ENCODE results near the gene FAM222B.

DNA sequence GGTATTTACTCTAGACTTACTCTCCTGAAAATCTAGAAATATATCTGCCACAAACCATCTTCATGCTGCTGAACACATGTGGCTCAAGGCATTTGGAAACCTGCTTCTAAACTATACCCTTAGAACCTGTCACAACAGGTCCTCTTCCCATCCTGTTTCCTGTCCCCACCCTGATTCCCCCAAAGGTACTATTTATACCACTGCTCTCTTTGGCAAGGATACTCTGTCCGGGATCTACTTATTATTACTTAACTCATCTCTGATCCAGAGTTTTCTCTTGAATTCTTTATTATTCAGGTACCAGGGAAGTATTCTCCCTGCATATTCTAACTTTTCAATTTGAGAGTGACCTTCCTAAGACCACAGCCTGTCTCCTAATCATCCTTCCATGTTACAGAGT lies 65.4 kb downstream of the FAM222B start:
- TF ChIP-seq, protein P1, sequence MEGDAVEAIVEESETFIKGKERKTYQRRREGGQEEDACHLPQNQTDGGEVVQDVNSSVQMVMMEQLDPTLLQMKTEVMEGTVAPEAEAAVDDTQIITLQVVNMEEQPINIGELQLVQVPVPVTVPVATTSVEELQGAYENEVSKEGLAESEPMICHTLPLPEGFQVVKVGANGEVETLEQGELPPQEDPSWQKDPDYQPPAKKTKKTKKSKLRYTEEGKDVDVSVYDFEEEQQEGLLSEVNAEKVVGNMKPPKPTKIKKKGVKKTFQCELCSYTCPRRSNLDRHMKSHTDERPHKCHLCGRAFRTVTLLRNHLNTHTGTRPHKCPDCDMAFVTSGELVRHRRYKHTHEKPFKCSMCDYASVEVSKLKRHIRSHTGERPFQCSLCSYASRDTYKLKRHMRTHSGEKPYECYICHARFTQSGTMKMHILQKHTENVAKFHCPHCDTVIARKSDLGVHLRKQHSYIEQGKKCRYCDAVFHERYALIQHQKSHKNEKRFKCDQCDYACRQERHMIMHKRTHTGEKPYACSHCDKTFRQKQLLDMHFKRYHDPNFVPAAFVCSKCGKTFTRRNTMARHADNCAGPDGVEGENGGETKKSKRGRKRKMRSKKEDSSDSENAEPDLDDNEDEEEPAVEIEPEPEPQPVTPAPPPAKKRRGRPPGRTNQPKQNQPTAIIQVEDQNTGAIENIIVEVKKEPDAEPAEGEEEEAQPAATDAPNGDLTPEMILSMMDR (conservative IDR thresholded peaks at IDR 0.05 in 1 of 2, IDR thresholded peaks at IDR 0.05 in 1 of 2; ENCODE audit: extremely low read depth in 1 of 2, insufficient read depth in 1 of 2, low read depth in 1 of 2, low read length in 2 of 2) = no peak
- TF ChIP-seq EZH2 (IDR thresholded peaks at IDR 0.05; ENCODE audit: borderline replicate concordance, low read length) = no peak

Measured in mammary epithelial cell (primary cell).